Brain microvascular endothelial cell (primary cell): ENCODE results near the gene UBE2J2.

Experiments used
- DNase-seq: peaks from one replicate; pipeline ENCODE4 v3.0.0-alpha.2; 2020
- H3K27ac ChIP-seq: fragments of 250-450 bp; sonication (Bioruptor Pico); 2 replicates; pipeline ENCODE4 v1.5.1; 2020; ENCODE audit warnings: mild to moderate bottlenecking, moderate library complexity
- H3K27me3 ChIP-seq: fragments of 250-450 bp; sonication (Bioruptor Pico); replicated peaks from 2 replicates; pipeline ENCODE4 v1.5.1; 2020; ENCODE audit warnings: mild to moderate bottlenecking
- H3K36me3 ChIP-seq: fragments of 250-450 bp; sonication (Bioruptor Pico); replicated peaks from 2 replicates; pipeline ENCODE4 v1.5.1; 2020; ENCODE audit warnings: mild to moderate bottlenecking
- H3K4me3 ChIP-seq: 2 replicates; pipeline ENCODE4 v1.5.1; 2011; ENCODE audit warnings: low read depth, mild to moderate bottlenecking, control low read depth, low read length, moderate library complexity
- in situ Hi-C: cut with HindIII; loops from 2 replicates; pipeline ENCODE4 v1.10.0; 2017; ENCODE audit warnings: low sequenced_read_pairs, low pct_ligation_motif_present
- TF ChIP-seq, protein P1 (sequence below): IDR thresholded peaks from 2 replicates; pipeline ENCODE4 v1.5.1; 2011; ENCODE audit warnings: low read depth, mild to moderate bottlenecking, moderate library complexity, low read length, control low read depth, inconsistent platforms; ENCODE audit errors: missing control alignments

Gene UBE2J2

DNA sequence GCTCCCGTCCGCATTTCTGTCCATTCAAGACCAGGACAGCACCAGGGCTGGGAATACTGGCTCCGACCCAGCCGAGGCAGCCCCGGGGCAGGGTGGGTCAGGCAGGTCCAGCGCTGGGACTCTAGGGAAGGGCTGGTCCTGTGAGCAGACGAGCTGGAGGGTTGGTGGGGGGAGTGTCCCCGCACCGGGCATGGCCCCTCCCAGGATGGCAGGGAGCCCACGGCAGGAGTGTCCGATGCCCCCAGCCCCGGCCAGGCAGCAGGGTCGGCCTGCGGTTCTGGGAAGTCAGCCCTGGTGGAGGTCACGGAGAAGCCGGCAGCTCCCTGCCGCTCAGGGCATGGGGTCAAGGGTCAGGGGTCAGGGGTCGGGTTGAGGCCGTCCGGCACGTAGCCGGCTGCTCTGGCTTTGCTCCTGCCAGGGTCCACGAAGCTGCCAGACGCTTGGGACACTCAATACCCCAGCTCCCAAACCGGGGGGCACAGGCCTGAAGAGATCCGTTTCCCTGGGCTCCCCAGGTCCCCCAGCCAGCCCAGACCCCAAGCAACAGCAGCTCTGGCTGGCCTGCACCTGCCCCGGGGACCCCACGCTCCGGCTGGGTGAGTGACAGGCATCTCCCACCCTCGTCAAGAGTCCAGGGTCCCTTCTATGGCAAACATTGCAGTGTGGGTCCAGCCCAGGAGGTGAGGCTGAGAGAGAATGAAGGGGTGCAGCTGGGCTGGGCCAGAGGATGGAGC is 33.9 kb downstream of the UBE2J2 start:
- no peaks in the 10 kb centered on the region for H3K27me3 ChIP-seq

DNA sequence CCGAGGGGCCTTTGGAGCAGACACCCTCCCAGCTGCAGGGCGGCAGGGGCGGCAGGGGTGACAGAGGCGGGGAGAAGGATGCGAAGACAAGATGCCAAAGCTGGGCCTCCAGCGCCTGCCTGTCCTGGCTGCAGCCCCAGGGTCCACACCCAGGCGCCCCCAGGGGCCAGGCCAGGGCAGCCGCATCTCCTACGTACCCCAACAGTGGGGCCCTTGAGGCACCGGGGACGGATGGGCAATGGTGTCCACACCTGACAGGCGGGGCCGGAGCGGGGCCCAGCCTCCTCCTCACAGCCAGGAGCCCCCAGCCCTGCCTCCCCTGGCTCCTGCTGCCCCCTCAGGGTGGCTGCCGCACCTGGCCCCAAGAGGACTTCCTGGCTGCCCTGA is 34.4 kb downstream of the UBE2J2 start:
- in situ Hi-C loops = no loop called here
- DNase-seq = no peak
- Histone ChIP-seq H3K27me3 (no peaks in the 10 kb centered on the region), H3K27ac (no peak overlapping the region), H3K4me3 (no peak overlapping the region), H3K36me3 (no peaks in the 10 kb centered on the region)
- TF ChIP-seq, protein P1, sequence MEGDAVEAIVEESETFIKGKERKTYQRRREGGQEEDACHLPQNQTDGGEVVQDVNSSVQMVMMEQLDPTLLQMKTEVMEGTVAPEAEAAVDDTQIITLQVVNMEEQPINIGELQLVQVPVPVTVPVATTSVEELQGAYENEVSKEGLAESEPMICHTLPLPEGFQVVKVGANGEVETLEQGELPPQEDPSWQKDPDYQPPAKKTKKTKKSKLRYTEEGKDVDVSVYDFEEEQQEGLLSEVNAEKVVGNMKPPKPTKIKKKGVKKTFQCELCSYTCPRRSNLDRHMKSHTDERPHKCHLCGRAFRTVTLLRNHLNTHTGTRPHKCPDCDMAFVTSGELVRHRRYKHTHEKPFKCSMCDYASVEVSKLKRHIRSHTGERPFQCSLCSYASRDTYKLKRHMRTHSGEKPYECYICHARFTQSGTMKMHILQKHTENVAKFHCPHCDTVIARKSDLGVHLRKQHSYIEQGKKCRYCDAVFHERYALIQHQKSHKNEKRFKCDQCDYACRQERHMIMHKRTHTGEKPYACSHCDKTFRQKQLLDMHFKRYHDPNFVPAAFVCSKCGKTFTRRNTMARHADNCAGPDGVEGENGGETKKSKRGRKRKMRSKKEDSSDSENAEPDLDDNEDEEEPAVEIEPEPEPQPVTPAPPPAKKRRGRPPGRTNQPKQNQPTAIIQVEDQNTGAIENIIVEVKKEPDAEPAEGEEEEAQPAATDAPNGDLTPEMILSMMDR = no peak

More for the DNA sequence above, 33.9 kb downstream of the UBE2J2 start:
- no peak overlapping the region for H3K4me3 ChIP-seq
- H3K27ac ChIP-seq = no peak overlapping the region
- in situ Hi-C loops = no loop called here
- no peaks in the 10 kb centered on the region for H3K36me3 ChIP-seq
- DNase-seq = no peak
- TF ChIP-seq, protein P1 = no peak

DNA sequence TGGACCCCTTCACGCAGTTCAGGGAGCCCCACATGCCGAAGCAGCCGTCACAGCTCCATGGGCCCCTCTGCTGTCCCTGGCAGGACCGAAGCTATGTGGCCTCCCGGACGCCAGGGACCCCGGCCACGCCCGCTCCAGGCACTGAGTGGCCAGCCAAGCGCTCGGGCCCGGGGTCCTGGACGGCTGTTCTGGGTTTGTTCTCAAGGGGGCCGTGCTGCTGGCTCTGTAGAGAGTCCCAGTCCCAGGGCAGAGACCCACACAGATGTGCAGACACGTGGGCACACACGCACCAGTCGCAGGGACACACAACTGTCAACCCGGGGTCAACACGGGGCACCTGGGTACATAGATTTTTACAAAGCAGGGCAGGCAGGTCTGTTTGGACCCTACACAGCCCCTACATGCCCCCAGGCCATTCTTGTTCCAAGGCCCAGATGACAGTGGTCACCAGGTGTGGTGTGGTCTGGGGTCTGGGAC is 34.9 kb downstream of the UBE2J2 start:
- in situ Hi-C loops = no loop called here
- Histone ChIP-seq H3K4me3 (no peak overlapping the region), H3K27me3 (no peaks in the 10 kb centered on the region), H3K36me3 (no peaks in the 10 kb centered on the region), H3K27ac (no peak overlapping the region)
- TF ChIP-seq, protein P1 = no peak
- DNase-seq = no peak

DNA sequence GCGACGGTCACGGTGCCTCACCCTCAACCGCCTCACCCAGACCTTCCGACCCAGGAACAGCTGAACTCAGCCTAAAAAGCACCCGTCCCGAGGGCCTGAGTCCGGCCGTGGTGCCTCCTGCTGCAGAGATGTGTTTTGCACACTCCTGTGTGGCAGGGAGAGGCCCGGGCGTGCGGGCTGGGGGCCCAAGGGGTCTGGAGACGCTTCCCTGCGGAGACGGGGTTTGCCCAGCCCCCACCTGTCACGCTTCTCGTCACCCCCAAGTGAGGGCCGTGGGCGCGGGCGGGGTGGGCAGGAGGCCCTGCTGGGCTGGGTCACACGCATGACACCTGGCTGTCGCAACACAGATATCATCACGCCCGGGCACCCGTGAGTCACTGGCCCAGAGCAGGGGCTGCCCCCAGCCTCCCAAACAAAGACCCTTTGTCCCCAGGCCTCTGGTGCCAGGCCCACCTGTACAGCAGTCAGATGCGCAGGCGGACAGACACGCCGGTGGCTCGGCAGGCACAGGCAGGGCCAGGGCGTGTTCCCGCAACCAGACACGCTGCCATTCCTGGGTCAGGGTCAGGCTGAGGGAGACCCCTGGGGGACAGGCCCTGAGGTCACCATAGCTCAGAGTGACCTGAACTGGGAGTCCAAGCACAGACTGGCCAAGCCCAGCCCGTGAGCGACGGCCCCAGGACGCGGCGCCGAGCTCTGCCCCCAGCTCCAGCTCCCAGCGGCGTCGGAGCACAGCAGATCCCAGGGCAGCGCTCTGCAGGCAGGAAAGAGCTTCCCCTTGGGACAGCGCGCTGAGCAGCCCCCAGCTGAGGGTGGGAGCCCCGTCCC is 35.6 kb downstream of the UBE2J2 start:
- no peak overlapping the region for H3K27ac ChIP-seq
- in situ Hi-C loops = no loop called here
- no peak for DNase-seq
- H3K4me3 ChIP-seq = no peak overlapping the region
- peaks cover under 1% of the 10 kb centered on the region for H3K36me3 ChIP-seq
- TF ChIP-seq, protein P1 = no peak
- H3K27me3 ChIP-seq = no peaks in the 10 kb centered on the region

DNA sequence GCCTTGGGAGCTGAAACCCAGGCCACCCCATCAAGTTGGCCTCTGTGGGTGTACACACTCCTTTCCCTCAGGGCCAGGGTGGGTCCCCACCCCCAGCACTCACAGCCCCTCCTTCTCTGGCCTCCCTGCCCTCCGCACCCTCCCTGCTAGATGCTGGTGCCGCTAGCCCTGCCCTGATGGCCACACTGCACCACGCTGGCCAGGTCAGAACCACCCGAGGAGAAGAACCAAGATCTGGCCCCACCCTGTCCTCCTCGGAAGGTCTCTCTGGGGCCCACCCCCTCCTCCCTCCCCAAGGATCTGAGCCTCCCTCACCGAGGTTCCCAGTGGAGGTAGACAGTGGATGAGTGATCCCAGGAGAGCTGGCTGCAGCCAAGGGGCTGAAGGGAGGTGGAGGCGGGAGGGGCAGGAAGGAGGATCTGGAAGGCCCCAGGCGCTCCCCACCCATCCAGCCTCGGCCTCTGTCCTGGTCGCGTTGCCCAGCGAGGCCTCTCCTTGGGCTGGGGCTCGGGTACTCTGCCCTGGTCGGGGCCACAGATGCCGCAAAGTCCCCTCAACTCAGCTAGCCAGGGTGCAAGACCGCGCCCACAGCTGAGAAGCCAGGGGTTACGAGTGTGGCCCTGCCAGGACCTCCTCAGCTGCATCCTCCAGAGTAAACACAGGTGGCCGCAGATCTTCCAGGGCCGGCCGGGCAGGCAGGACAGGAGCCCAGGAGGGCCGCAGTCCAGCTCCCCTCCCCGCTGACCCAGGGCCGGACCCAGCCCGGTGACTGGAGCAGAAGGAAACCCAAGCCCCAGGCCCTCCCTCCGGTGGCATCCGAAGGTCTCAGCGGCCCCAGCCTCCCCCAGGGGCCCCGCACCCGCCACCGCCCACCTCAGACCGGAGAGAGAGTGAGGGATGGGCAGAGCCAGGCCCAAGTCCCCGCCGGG is 36.4 kb downstream of the UBE2J2 start:
- in situ Hi-C loops = no loop called here
- Histone ChIP-seq H3K4me3 (no peak overlapping the region), H3K27ac (no peak overlapping the region), H3K27me3 (no peaks in the 10 kb centered on the region), H3K36me3 (peaks cover 2% of the 10 kb centered on the region)
- DNase-seq = no peak
- TF ChIP-seq, protein P1 = no peak
